H7 (cell line): ENCODE data around the gene MYADM. TPM values are rescaled to one million over a fixed set of nuclear protein-coding genes. Genes with fewer than 3 reads are reported as not detected.

Experiments used
- DNase-seq: peaks from one replicate; pipeline ENCODE4 v3.0.0; 2012
- H3K27me3 ChIP-seq: 2 replicates; pipeline ENCODE4 v1.6.0; 2011; ENCODE audit warnings: mild to moderate bottlenecking, low read length; ENCODE audit not compliant: control insufficient read depth, insufficient read depth
- H3K36me3 ChIP-seq: replicated peaks from 2 replicates; pipeline ENCODE4 v1.5.1; 2011; ENCODE audit warnings: low read length; ENCODE audit not compliant: control insufficient read depth, insufficient read depth
- H3K4me3 ChIP-seq: 2 replicates; pipeline ENCODE4 v1.5.1; 2011; ENCODE audit warnings: low read depth, mild to moderate bottlenecking, control low read depth, low read length, moderate library complexity; ENCODE audit not compliant: insufficient read depth
- total RNA-seq: library from RNA; depleted of rRNA; stranded (reverse); fragments of >200 nt; shearing (Covaris generic); gene quantifications from 2 replicates; pipeline ENCODE4 v1.2.3, GENCODE V29; 2014

MYADM gene
- total RNA-seq, 1 experiment from 2014 or later = 37.5 TPM

GRCh38 chr19:53892301-53892980 is 24.8 kb downstream of the MYADM start:
- Histone ChIP-seq H3K27me3 (peaks cover 2% of the 10 kb centered on the region), H3K36me3 (no peaks in the 10 kb centered on the region), H3K4me3 (no peak overlapping the region)
- DNase-seq = peak; percentile 37

- peaks cover 7% of the 10 kb centered on the region for H3K27me3 ChIP-seq
- H3K4me3 ChIP-seq = no peak overlapping the region
- peak; percentile 87 for DNase-seq
- H3K36me3 ChIP-seq = no peaks in the 10 kb centered on the region
These were observed 25.3 kb downstream of the MYADM start for GRCh38 chr19:53892981-53893325.

- Histone ChIP-seq H3K36me3 (no peaks in the 10 kb centered on the region), H3K4me3 (no peak overlapping the region), H3K27me3 (peaks cover 10% of the 10 kb centered on the region)
- DNase-seq = no peak
These were observed 27.0 kb downstream of the MYADM start for GRCh38 chr19:53894707-53895106.

GRCh38 chr19:53896682-53897081 is 29.0 kb downstream of the MYADM start:
- Histone ChIP-seq H3K36me3 (peaks cover 2% of the 10 kb centered on the region), H3K27me3 (peaks cover 10% of the 10 kb centered on the region), H3K4me3 (no peak overlapping the region)
- peak; percentile 32 for DNase-seq

DNA sequence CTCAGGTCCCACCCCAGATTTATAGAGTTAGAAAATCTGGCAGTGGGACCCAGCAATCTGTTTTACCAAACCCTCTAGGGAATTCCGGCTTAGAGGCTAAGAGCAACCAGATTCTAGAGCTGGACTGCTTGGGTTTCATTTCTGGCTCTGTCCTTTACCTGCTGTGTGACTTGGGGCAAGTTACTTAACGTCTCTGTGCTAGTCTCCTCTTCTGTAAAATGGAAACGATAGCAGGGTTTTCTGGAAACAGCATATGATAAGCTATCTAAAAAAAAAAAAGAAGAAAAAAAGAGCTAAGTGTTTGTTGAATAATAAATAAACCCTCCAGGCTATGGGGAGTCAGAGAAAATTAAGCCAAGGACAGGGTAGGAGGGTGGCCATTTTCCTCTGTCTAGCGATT is 29.8 kb downstream of the MYADM start:
- Histone ChIP-seq H3K4me3 (peak overlapping the region; percentile 54; the same call in 1 of the 2 replicates), H3K36me3 (peaks cover 2% of the 10 kb centered on the region), H3K27me3 (peaks cover 10% of the 10 kb centered on the region)
- DNase-seq = no peak

- H3K27me3 ChIP-seq = peaks cover 10% of the 10 kb centered on the region
- DNase-seq = no peak
- peak overlapping the region; percentile 54 for H3K4me3 ChIP-seq
- H3K36me3 ChIP-seq = peaks cover 2% of the 10 kb centered on the region
These were observed 30.5 kb downstream of the MYADM start for GRCh38 chr19:53898166-53898565.

- H3K36me3 ChIP-seq = peaks cover 2% of the 10 kb centered on the region
- peaks cover 10% of the 10 kb centered on the region for H3K27me3 ChIP-seq
- peak overlapping the region; percentile 54 for H3K4me3 ChIP-seq
- DNase-seq = peak; percentile 100
These were observed 31.1 kb downstream of the MYADM start for GRCh38 chr19:53898636-53899341.

DNA sequence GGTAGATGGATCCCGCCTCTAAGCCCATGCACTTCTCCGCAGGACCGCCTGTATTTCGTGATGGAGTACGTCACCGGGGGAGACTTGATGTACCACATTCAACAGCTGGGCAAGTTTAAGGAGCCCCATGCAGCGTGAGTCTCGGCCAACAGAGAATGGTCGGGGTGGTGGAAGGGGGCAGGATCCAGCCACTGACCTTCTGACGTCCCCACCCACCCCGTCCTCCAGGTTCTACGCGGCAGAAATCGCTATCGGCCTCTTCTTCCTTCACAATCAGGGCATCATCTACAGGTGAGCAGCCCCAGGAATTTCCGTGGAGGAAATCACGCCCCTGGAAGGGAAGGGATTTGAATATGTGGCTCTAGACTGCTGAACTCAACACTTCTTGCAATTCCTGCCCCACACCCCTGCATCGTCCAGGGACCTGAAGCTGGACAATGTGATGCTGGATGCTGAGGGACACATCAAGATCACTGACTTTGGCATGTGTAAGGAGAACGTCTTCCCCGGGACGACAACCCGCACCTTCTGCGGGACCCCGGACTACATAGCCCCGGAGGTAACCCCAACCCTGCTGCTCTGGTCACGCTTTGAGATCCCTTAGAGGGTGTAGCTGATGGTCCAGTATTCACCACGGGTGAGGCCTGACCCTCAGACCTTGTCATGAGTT is 32.6 kb downstream of the MYADM start:
- peaks cover 22% of the 10 kb centered on the region for H3K27me3 ChIP-seq
- no peak overlapping the region for H3K4me3 ChIP-seq
- no peak for DNase-seq
- H3K36me3 ChIP-seq = peaks cover 2% of the 10 kb centered on the region

DNA sequence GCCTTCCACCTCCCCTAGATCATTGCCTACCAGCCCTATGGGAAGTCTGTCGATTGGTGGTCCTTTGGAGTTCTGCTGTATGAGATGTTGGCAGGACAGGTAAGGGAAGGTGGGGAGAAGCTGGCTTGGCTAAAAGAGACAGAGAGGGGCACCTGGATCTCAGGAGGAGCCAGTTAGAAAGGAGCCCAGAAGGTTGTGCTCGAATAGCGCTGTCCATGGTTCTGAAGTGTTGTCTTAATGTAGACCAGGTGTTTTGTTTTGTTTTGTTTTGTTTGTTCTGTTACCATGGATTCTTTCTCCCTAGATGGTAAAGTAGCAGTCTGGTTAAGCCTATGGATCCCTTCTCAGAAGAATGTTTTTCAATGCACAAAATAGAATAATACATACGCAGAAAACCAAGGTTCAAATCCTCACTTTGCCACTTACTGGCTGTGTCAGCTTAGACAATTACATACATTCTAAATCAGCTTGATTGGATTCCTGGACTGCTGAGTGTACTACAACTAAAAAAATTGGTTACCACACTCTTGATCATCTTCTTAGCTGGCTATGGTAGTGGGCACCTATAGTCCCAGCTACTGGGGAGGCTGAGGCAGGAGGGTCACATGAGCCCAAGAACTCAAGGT is 35.5 kb downstream of the MYADM start:
- peaks cover 38% of the 10 kb centered on the region for H3K27me3 ChIP-seq
- H3K36me3 ChIP-seq = peaks cover 2% of the 10 kb centered on the region
- H3K4me3 ChIP-seq = no peak overlapping the region
- DNase-seq = peak; percentile 75

GRCh38 chr19:53904909-53905308 is 37.2 kb downstream of the MYADM start:
- H3K27me3 ChIP-seq = peaks cover 52% of the 10 kb centered on the region

GRCh38 chr19:53905787-53906186 is 38.1 kb downstream of the MYADM start:
- Histone ChIP-seq H3K36me3 (no peaks in the 10 kb centered on the region; the same call in 1 of the 2 replicates), H3K4me3 (no peak overlapping the region), H3K27me3 (peaks cover 61% of the 10 kb centered on the region)
- DNase-seq = no peak

More at GRCh38 chr19:53904909-53905308, 37.2 kb downstream of the MYADM start:
- Histone ChIP-seq H3K36me3 (peaks cover 2% of the 10 kb centered on the region), H3K4me3 (no peak overlapping the region)
- no peak for DNase-seq

DNA sequence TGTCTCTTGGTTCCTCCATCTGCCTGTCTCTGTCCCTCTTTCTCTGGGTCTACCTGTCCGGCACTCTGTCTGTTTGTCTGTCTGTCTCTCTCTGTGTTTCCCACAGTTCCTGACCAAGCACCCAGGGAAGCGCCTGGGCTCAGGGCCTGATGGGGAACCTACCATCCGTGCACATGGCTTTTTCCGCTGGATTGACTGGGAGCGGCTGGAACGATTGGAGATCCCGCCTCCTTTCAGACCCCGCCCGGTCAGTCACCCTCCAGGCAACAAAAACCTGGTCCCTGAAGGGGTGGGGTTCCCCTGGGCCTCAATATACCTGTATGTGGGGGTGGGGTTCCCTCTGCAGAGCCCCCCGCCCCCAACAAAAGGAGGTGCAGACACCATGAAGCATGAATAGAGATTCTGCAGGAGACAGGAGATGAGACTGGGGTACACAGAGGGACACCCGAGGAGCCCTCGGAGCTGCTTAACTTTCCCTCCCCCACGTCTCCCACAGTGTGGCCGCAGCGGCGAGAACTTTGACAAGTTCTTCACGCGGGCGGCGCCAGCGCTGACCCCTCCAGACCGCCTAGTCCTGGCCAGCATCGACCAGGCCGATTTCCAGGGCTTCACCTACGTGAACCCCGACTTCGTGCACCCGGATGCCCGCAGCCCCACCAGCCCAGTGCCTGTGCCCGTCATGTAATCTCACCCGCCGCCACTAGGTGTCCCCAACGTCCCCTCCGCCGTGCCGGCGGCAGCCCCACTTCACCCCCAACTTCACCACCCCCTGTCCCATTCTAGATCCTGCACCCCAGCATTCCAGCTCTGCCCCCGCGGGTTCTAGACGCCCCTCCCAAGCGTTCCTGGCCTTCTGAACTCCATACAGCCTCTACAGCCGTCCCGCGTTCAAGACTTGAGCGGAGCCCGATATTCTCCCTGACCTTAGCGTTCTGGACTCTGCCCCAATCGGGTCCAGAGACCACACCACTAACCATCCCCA is 38.8 kb downstream of the MYADM start:
- DNase-seq = peak; percentile 92
- H3K4me3 ChIP-seq = peak overlapping the region; percentile 56
- no peaks in the 10 kb centered on the region for H3K36me3 ChIP-seq
- H3K27me3 ChIP-seq = peaks cover 68% of the 10 kb centered on the region

DNA sequence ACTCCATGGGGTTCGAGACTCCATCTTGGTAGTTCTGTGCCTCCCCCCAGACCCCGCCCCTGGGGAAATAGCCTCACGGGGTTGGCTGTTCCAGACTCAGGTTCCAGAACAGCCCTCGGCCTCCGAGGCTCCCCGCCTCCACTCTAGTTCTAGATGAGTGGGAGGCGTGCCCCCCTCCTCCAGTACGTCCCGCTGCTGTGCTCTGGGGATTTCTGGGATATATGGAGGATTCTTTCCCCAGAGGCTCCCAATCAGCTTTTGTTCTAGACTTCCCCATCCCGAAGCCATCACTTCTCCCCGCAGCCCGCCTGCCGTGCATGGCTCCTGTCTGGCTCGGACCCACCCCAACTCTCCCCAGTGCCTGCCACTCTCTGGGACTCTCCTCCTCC is 39.5 kb downstream of the MYADM start:
- peak; percentile 57 for DNase-seq
- H3K27me3 ChIP-seq = peaks cover 74% of the 10 kb centered on the region
- H3K4me3 ChIP-seq = peak overlapping the region; percentile 56; the same call in 1 of the 2 replicates
- H3K36me3 ChIP-seq = no peaks in the 10 kb centered on the region

DNA sequence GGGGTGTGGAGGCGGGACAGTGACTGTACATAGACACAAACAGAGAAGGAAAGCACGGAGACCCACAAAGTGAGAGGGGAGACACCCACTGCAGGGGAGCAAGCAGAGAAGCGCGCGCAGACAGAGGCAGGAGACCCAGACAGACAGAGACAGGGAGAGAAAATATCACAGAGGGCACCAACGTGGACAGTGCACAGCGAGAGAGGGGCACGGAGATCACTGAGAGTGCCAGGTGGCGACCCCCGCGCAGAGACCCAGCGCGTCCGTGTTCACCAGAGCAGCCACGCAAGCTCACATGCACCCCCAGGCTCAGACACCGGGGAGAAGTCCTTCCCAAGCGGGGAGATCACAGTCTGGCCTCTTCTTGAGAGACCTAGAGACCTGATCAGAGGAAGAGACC is 40.0 kb downstream of the MYADM start:
- Histone ChIP-seq H3K27me3 (peaks cover 75% of the 10 kb centered on the region), H3K4me3 (peak overlapping the region; percentile 56), H3K36me3 (no peaks in the 10 kb centered on the region)
- no peak for DNase-seq
